ENCODE results near the gene TBC1D10B.

Gene TBC1D10B

DNA sequence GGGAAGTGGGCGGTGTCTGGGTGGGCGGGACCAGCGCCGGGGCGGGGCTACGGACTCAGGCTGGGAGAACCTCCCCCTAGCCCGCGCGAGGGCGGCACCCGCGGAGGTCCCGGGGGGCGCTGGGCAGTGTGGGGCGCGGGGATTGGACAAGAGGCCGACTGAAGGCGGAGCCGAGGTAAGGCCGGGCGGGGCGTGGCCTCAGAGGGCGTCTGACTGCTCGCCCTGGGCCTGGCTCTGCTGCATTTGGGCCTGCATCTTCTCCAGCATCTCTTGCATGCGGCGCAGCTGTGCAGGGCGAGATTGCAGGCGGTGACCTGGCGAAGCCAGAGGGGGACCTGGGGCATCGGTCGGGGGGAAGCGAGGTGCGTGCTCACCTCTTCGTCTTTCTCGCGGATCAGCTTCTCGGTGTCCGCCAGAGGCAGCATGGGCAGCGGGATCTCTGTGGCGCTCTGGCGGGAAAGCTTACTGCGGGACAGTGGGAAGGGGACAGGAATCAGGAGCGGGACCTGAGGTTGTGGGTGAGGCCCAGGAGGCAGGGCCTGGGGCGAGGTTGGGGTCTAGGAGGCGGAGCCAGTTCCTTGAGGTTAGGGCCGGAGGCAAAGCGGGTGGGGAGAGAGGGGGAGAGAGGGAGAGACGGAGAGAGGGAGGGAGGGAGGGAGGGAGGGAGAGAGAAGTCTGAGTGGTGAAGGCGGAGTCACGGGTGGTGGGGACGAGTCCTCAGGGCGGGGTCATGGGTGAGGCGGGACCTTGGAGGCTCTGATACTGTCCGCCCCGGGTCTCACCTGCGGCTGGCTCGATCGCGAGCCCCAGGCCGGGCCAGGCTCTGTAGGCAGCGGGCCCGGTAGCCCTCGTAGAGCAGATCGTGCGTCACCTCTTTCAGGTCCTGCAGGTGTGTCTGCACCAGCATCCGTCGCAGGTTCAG is 8.2 kb upstream of the TBC1D10B start:
- Histone ChIP-seq H3K4me3 (replicated peaks; ENCODE audit: insufficient read depth, low read length) (peak overlapping the region; percentile 75), H3K27me3 (ENCODE audit: insufficient read depth, poor library complexity, severe bottlenecking) (no peaks in the 10 kb centered on the region), H3K27ac (replicated peaks) (peak overlapping the region; percentile 97)
- no peak for TF ChIP-seq GABPA (IDR thresholded peaks at IDR 0.05; ENCODE audit: low read depth)
- TF ChIP-seq POLR2AphosphoS5 (IDR thresholded peaks at IDR 0.05; ENCODE audit: low read depth), result peak; percentile 33; the same call in 1 of the 2 replicates
- peak; percentile 96 to 98 for DNase-seq (ENCODE audit: low read depth in 1 of 2, low spot score in 1 of 2)

DNA sequence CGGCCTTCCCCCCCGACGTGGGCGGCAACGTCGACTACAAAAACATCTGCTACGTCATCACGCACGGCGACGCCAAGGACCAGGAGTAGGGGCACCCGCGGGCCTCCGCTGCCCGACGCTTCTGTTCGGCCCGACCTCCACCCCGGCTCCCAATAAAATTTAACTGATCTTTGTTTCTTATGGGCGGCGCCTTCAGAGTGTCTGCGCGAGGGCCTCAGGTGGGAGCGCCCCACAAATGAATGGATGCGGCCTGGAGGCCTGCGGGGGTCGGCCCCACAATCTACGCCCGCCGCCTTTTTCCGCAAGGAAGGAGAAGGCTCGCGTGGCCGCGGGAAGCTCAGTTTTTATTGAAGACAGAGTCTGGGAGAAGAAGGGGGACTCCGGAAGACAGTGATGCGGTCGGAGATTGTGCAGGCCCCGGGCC is 7.5 kb upstream of the TBC1D10B start:
- Histone ChIP-seq H3K27ac (replicated peaks) (peak overlapping the region; percentile 97), H3K4me3 (replicated peaks; ENCODE audit: insufficient read depth, low read length) (peak overlapping the region; percentile 75), H3K27me3 (ENCODE audit: insufficient read depth, poor library complexity, severe bottlenecking) (no peaks in the 10 kb centered on the region)
- TF ChIP-seq POLR2AphosphoS5 (IDR thresholded peaks at IDR 0.05; ENCODE audit: low read depth) (no peak), SPI1 (IDR thresholded peaks at IDR 0.05; ENCODE audit: borderline replicate concordance, low read depth) (no peak), GABPA (IDR thresholded peaks at IDR 0.05; ENCODE audit: low read depth) (no peak)
- TF ChIP-seq, protein P1, sequence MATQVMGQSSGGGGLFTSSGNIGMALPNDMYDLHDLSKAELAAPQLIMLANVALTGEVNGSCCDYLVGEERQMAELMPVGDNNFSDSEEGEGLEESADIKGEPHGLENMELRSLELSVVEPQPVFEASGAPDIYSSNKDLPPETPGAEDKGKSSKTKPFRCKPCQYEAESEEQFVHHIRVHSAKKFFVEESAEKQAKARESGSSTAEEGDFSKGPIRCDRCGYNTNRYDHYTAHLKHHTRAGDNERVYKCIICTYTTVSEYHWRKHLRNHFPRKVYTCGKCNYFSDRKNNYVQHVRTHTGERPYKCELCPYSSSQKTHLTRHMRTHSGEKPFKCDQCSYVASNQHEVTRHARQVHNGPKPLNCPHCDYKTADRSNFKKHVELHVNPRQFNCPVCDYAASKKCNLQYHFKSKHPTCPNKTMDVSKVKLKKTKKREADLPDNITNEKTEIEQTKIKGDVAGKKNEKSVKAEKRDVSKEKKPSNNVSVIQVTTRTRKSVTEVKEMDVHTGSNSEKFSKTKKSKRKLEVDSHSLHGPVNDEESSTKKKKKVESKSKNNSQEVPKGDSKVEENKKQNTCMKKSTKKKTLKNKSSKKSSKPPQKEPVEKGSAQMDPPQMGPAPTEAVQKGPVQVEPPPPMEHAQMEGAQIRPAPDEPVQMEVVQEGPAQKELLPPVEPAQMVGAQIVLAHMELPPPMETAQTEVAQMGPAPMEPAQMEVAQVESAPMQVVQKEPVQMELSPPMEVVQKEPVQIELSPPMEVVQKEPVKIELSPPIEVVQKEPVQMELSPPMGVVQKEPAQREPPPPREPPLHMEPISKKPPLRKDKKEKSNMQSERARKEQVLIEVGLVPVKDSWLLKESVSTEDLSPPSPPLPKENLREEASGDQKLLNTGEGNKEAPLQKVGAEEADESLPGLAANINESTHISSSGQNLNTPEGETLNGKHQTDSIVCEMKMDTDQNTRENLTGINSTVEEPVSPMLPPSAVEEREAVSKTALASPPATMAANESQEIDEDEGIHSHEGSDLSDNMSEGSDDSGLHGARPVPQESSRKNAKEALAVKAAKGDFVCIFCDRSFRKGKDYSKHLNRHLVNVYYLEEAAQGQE (IDR thresholded peaks at IDR 0.05; ENCODE audit: insufficient replicate concordance, low read depth), result no peak
- TF ChIP-seq, protein P2, sequence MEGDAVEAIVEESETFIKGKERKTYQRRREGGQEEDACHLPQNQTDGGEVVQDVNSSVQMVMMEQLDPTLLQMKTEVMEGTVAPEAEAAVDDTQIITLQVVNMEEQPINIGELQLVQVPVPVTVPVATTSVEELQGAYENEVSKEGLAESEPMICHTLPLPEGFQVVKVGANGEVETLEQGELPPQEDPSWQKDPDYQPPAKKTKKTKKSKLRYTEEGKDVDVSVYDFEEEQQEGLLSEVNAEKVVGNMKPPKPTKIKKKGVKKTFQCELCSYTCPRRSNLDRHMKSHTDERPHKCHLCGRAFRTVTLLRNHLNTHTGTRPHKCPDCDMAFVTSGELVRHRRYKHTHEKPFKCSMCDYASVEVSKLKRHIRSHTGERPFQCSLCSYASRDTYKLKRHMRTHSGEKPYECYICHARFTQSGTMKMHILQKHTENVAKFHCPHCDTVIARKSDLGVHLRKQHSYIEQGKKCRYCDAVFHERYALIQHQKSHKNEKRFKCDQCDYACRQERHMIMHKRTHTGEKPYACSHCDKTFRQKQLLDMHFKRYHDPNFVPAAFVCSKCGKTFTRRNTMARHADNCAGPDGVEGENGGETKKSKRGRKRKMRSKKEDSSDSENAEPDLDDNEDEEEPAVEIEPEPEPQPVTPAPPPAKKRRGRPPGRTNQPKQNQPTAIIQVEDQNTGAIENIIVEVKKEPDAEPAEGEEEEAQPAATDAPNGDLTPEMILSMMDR (IDR thresholded peaks at IDR 0.05; ENCODE audit: insufficient read depth, low read length), result no peak
- DNase-seq (ENCODE audit: low read depth in 1 of 2, low spot score in 1 of 2), result peak in 1 of 2 experiments; percentile 94

DNA sequence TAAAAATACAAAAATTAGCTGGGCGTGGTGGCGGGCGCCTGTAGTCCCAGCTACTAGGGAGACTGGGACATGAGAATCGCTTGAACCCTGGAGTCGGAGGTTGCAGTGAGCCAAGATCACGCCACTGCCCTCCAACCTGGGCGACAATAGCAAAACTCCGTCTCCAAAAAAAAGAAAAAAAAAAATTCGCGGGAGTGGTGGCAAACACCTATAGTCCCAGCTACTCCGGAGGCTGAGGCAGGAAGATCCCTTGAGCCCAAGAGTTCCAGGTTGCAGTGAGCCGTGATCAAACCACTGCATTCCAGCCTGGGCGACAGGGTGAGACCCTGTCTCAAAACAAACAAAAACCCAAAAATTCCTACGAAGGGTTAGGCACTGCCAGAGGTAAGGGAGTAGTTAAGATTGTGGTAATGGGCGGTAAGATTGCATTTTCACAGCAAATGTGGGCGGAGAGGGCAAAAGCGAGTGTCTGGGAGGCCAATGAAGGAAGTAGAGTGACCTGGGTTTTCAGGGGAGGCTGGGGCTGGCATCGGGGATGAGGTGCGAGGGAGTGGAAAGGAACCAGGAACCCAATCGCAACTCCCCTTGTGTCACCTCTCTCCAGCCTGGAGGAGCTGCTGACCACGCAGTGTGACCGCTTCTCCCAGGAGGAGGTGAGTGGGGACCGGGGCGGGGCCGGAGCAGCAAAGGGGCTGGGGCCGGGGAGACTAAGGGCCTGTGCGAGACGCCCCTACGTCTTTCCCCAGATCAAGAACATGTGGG is 6.9 kb upstream of the TBC1D10B start:
- peak; percentile 77 to 94 for DNase-seq (ENCODE audit: low read depth in 1 of 2, low spot score in 1 of 2)
- peak overlapping the region; percentile 75 for H3K4me3 ChIP-seq (replicated peaks; ENCODE audit: insufficient read depth, low read length)
- H3K27me3 ChIP-seq (ENCODE audit: insufficient read depth, poor library complexity, severe bottlenecking), result no peaks in the 10 kb centered on the region
- H3K27ac ChIP-seq (replicated peaks), result peak overlapping the region; percentile 97
- TF ChIP-seq, protein P1 (IDR thresholded peaks at IDR 0.05; ENCODE audit: insufficient replicate concordance, low read depth), result no peak
- no peak for TF ChIP-seq POLR2AphosphoS5 (IDR thresholded peaks at IDR 0.05; ENCODE audit: low read depth)
- TF ChIP-seq, protein P2 (IDR thresholded peaks at IDR 0.05; ENCODE audit: insufficient read depth, low read length), result no peak
- TF ChIP-seq GABPA (IDR thresholded peaks at IDR 0.05; ENCODE audit: low read depth), result no peak
- TF ChIP-seq SPI1 (IDR thresholded peaks at IDR 0.05; ENCODE audit: borderline replicate concordance, low read depth), result no peak

DNA sequence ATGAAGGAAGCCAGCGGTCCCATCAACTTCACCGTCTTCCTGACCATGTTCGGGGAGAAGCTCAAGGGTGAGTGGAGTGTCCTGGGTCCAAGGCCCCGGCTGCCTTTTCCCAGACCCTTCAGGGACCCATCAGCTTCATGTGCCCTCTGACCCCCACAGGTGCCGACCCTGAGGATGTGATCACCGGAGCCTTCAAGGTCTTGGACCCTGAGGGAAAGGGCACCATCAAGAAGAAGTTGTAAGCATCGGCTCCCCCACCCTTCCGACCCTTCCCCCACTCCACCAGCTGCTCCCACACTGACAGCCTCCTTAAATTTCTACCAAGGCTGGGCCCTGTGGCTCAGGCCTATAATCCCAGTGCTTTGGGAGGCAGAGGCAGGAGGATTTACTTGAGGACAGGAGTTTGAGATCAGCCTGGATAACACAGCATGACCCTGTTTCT is 6.2 kb upstream of the TBC1D10B start:
- no peak overlapping the region for H3K27ac ChIP-seq (replicated peaks)

More for the DNA sequence above, 6.2 kb upstream of the TBC1D10B start:
- Histone ChIP-seq H3K4me3 (replicated peaks; ENCODE audit: insufficient read depth, low read length) (no peak overlapping the region), H3K27me3 (ENCODE audit: insufficient read depth, poor library complexity, severe bottlenecking) (no peaks in the 10 kb centered on the region)
- no peak for DNase-seq (ENCODE audit: low read depth in 1 of 2, low spot score in 1 of 2)
- TF ChIP-seq GABPA (IDR thresholded peaks at IDR 0.05; ENCODE audit: low read depth) (no peak), SPI1 (IDR thresholded peaks at IDR 0.05; ENCODE audit: borderline replicate concordance, low read depth) (no peak), POLR2AphosphoS5 (IDR thresholded peaks at IDR 0.05; ENCODE audit: low read depth) (no peak)
- TF ChIP-seq, protein P2 (IDR thresholded peaks at IDR 0.05; ENCODE audit: insufficient read depth, low read length), result no peak
- TF ChIP-seq, protein P1 (IDR thresholded peaks at IDR 0.05; ENCODE audit: insufficient replicate concordance, low read depth), result no peak

Measured in HL-60 (cell line).